B cell (primary cell): ENCODE data around the gene ST3GAL3. TPM values are rescaled to one million over a fixed set of nuclear protein-coding genes. Genes with fewer than 3 reads are reported as not detected.

ENCODE experiments used
- ATAC-seq: fragments of 200-7000 bp; cut with Tn5 transposase; one replicate; pipeline ENCODE4 v1.10.0; 2021; ENCODE audit warnings: low read depth, mild to moderate bottlenecking, moderate number of reproducible peaks, moderate library complexity
- CTCF ChIA-PET: fragments of 350-600 bp; sonication (Branson Sonifier 250); formaldehyde crosslinking; loops from one replicate; lab custom pipeline; 2021; ENCODE audit warnings: antibody characterized with exemption, inconsistent platforms; lab: Charles Lee
- POLR2A ChIA-PET: fragments of 350-600 bp; sonication (Branson Sonifier 250); formaldehyde crosslinking; loops from one replicate; lab custom pipeline; 2021; ENCODE audit warnings: antibody characterized with exemption; lab: Charles Lee
- DNase-seq: peaks from one replicate; pipeline ENCODE4 v3.0.0; 2013
- H2AFZ ChIP-seq: 2 replicates; pipeline ENCODE4 v1.6.1; 2012; ENCODE audit warnings: mild to moderate bottlenecking, low read depth, low read length; ENCODE audit not compliant: insufficient read depth, poor library complexity, severe bottlenecking
- H3K27ac ChIP-seq, 2 donors: 1 replicate in 1 of 2; 2 replicates in 1 of 2; pipeline ENCODE4 v1.5.1; 2012 to 2013; ENCODE audit warnings: low read length in 2 of 2, mild to moderate bottlenecking in 2 of 2, moderate library complexity in 1 of 2
- H3K27me3 ChIP-seq, 4 experiments: fragments of 200-600 bp in 1 of 4; sonication (generic) in 1 of 4; replicated peaks in 1 of 4; 1 replicate in 2 of 4; 2 replicates in 2 of 4; pipeline versions ENCODE4 v1.6.1 to v1.7.0; 2013 to 2016; ENCODE audit warnings: low read length in 3 of 4, mild to moderate bottlenecking in 2 of 4, mixed read lengths in 1 of 4, moderate library complexity in 1 of 4; ENCODE audit not compliant: insufficient read depth in 4 of 4, control insufficient read depth in 3 of 4; ENCODE audit errors: control extremely low read depth in 1 of 4
- H3K36me3 ChIP-seq, 2 experiments: replicated peaks in 1 of 2; 1 replicate in 1 of 2; 2 replicates in 1 of 2; pipeline versions ENCODE4 v1.6.1 to v1.7.1; 2013; ENCODE audit warnings: low read length in 1 of 2; ENCODE audit not compliant: insufficient read depth in 2 of 2, control insufficient read depth in 1 of 2; ENCODE audit errors: control extremely low read depth in 1 of 2, extremely low read depth in 1 of 2
- H3K4me1 ChIP-seq, 2 donors: fragments of 200-600 bp in 1 of 2; sonication (generic) in 1 of 2; 1 replicate in 1 of 2; 2 replicates in 1 of 2; pipeline versions ENCODE4 v1.5.1 to v1.6.1; 2013 to 2017; ENCODE audit warnings: low read length in 2 of 2; ENCODE audit not compliant: control insufficient read depth in 2 of 2, insufficient read depth in 2 of 2
- H3K4me2 ChIP-seq: replicated peaks from 2 replicates; pipeline ENCODE3; 2012; ENCODE audit warnings: mild to moderate bottlenecking, low read depth, low read length; ENCODE audit not compliant: poor library complexity, severe bottlenecking
- H3K4me3 ChIP-seq, 5 experiments: fragments of 200-600 bp in 1 of 5; sonication (generic) in 1 of 5; 1 replicate in 3 of 5; 2 replicates in 2 of 5; pipeline versions ENCODE4 v1.5.1 to v1.7.0; 2011 to 2016; ENCODE audit warnings: low read length in 4 of 5, mild to moderate bottlenecking in 4 of 5, low read depth in 2 of 5, control low read depth in 1 of 5, moderate library complexity in 1 of 5; ENCODE audit not compliant: insufficient read depth in 1 of 5; ENCODE audit errors: control extremely low read depth in 1 of 5, extremely low read depth in 1 of 5
- H3K79me2 ChIP-seq: fragments of 200-600 bp; sonication (generic); one replicate; pipeline ENCODE4 v1.6.0; 2016; ENCODE audit warnings: low read length; ENCODE audit not compliant: control insufficient read depth, insufficient read depth
- H3K9ac ChIP-seq: fragments of 200-600 bp; sonication (generic); 2 replicates; pipeline ENCODE4 v1.6.1; 2017; ENCODE audit warnings: mild to moderate bottlenecking, low read length, moderate library complexity
- H3K9me3 ChIP-seq, 3 donors: one replicate each; pipeline versions ENCODE4 v1.6.1 to v1.7.1; 2013; ENCODE audit warnings: low read length in 2 of 3; ENCODE audit not compliant: control insufficient read depth in 2 of 3, insufficient read depth in 1 of 3; ENCODE audit errors: control extremely low read depth in 1 of 3
- H4K20me1 ChIP-seq: 2 replicates; pipeline ENCODE4 v1.6.0; 2012; ENCODE audit warnings: mild to moderate bottlenecking, low read length; ENCODE audit not compliant: insufficient read depth, control insufficient read depth, poor library complexity, severe bottlenecking
- H3K27ac Mint-ChIP-seq: one replicate; pipeline ENCODE4 v1.8.0; 2021; ENCODE audit warnings: mixed read lengths
- H3K27me3 Mint-ChIP-seq: one replicate; pipeline ENCODE4 v1.8.0; 2021; ENCODE audit warnings: mixed read lengths
- H3K4me1 Mint-ChIP-seq: one replicate; pipeline ENCODE4 v1.8.0; 2021; ENCODE audit warnings: mixed read lengths
- H3K4me3 Mint-ChIP-seq: one replicate; pipeline ENCODE4 v1.8.0; 2021; ENCODE audit warnings: mixed read lengths
- H3K9me3 Mint-ChIP-seq: one replicate; pipeline ENCODE4 v1.8.0; 2022; ENCODE audit warnings: mixed read lengths; ENCODE audit not compliant: insufficient read depth
- CTCF ChIP-seq: fragments of 200-600 bp; IDR thresholded peaks from one replicate; pipeline ENCODE4 v1.8.0; 2022; ENCODE audit warnings: antibody characterized with exemption, mild to moderate bottlenecking
- EZH2 ChIP-seq: IDR thresholded peaks from 2 replicates; pipeline ENCODE4 v1.6.1; 2012; ENCODE audit warnings: borderline replicate concordance, low read depth, mild to moderate bottlenecking, moderate library complexity, low read length; ENCODE audit not compliant: insufficient read depth, poor library complexity, severe bottlenecking
- WGBS: methylation state at CpG from one replicate; pipeline ENCODE4 v1.1.5; 2013; ENCODE audit warnings: missing lambda C conversion rate; ENCODE audit not compliant: insufficient coverage; 5-methylcytosine and 5-hydroxymethylcytosine counted together
- intact Hi-C: fragments of 100-400 bp; cut with micrococcal nuclease; formaldehyde crosslinking; loops from one replicate; pipeline ENCODE4 v1.10.0; 2022
- polyA plus RNA-seq: library from polyadenylated mRNA; depleted of rRNA; stranded (reverse); fragments of >200 nt; gene quantifications from 2 replicates; pipeline ENCODE4 v1.2.3, GENCODE V29; 2012
- total RNA-seq, 2 donors: library from RNA; stranded (reverse); fragments of 120-200 nt in 1 of 2; gene quantifications; 1 replicate in 1 of 2; 2 replicates in 1 of 2; pipeline versions ENCODE4 v1.2.3 to v1.2.4, GENCODE V29; 2013 to 2022

The ST3GAL3 gene
- total and polyA plus RNA-seq, 2 donors (not counting 1 experiment from before 2014, with no cell fraction given) = 16.8 to 31.4 TPM

- intact Hi-C loops = loop anchor here (10.0 kb wide), 2 partner anchors 275 to 1525 kb away; partner anchors contain the start of genes PPCS, ST3GAL3 and ZMYND12
- H3K36me3 ChIP-seq = peaks cover 0 to 23% of the 10 kb centered on the region in 2 experiments
- peaks cover 16% of the 10 kb centered on the region for H3K79me2 ChIP-seq
- DNase-seq = peak; percentile 50
- no peak overlapping the region for H3K27ac ChIP-seq
- H3K4me3 ChIP-seq = peak overlapping the region in 4 of 5 experiments; percentile 26 to 63 (median 48)
- Mint-ChIP-seq H3K9me3 (no peaks in the 10 kb centered on the region), H3K4me3 (peak overlapping the region; percentile 93), H3K4me1 (peaks cover 53% of the 10 kb centered on the region), H3K27ac (peak overlapping the region; percentile 69), H3K27me3 (no peaks in the 10 kb centered on the region)
- H4K20me1 ChIP-seq = peaks cover 40% of the 10 kb centered on the region
- H2AFZ ChIP-seq = peak overlapping the region; percentile 77
- TF ChIP-seq EZH2 (no peak), CTCF (no peak)
- POLR2A ChIA-PET = interaction anchor here (0.6 kb wide), 1 partner anchor 10 kb away, joined by 4 read pairs; the partner anchor contains the start of gene DPH2
- H3K4me2 ChIP-seq = peak overlapping the region; percentile 90
- H3K9ac ChIP-seq = peak overlapping the region; percentile 63
- no peaks in the 10 kb centered on the region for H3K9me3 ChIP-seq
- WGBS = 8% methylated on average over 39 of the region's 45 CpGs
- CTCF ChIA-PET = interaction anchor here (1.2 kb wide), 1 partner anchor 57 kb away, joined by 3 read pairs; no protein-coding TSS in a partner anchor
- H3K27me3 ChIP-seq = no peaks in the 10 kb centered on the region
- H3K4me1 ChIP-seq = peaks cover 32 to 60% of the 10 kb centered on the region in 2 donors
- no peak for ATAC-seq
Measured at GRCh38 chr1:43979528-43980254, 272.4 kb downstream of the ST3GAL3 start.
